CD4-positive, alpha-beta T cell treated with Interleukin-12 subunit alpha and Interleukin-12 subunit beta, for 1 hour (primary cell): ENCODE data around the gene P2RX2.

Experiments used
- DNase-seq: peaks from one replicate; pipeline ENCODE4 v3.0.0-alpha.2; 2020

P2RX2 gene

DNA sequence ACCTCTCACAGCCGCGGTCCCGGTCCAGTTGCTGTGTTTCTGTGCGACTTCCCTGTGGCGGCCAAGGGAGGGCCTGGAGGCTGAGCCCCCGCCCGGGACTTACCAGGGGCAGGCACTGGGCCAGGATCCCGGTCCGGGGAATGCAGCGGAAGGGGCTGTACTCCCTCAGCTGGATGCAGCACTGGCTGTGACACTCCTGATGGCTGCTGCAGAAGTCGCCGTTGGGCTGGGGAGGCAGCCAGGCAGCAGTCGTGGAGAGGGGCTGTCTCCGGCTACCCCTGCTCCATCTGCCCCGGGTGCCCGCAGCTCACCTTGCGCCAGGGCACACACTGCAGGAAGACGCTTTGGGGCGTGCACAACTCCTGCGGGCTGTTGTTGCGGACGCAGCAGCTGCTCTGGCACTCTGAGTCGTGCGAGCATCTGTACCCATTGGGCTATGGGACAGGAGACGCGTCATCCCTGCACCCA lies 14.4 kb upstream of the P2RX2 start:
- no peak for DNase-seq

GRCh38 chr12:132604668-132605441 lies 13.7 kb upstream of the P2RX2 start:
- DNase-seq = no peak

GRCh38 chr12:132605892-132606291 lies 12.7 kb upstream of the P2RX2 start:
- DNase-seq = no peak

DNA sequence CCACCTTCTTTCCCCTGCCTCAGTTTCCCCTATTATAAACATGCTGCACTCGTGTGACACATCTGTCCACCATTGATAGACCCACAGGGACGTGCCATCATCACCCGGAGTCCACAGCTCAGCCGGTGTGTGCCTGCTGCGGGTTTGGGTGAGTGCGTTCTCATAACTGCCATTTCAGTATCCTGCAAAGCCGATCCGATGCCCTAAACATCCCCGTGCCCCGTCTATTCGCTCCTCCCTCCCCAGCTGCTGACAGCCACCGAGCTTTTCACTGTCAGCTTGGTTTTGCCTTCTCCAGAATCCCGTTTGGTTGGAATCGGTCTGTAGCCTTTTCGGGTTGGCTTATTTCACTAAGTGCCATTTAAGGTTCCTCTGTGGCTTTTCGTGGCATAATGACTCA lies 12.1 kb upstream of the P2RX2 start:
- DNase-seq = no peak

- no peak for DNase-seq
These were observed 11.6 kb upstream of the P2RX2 start for GRCh38 chr12:132606927-132607326.

DNA sequence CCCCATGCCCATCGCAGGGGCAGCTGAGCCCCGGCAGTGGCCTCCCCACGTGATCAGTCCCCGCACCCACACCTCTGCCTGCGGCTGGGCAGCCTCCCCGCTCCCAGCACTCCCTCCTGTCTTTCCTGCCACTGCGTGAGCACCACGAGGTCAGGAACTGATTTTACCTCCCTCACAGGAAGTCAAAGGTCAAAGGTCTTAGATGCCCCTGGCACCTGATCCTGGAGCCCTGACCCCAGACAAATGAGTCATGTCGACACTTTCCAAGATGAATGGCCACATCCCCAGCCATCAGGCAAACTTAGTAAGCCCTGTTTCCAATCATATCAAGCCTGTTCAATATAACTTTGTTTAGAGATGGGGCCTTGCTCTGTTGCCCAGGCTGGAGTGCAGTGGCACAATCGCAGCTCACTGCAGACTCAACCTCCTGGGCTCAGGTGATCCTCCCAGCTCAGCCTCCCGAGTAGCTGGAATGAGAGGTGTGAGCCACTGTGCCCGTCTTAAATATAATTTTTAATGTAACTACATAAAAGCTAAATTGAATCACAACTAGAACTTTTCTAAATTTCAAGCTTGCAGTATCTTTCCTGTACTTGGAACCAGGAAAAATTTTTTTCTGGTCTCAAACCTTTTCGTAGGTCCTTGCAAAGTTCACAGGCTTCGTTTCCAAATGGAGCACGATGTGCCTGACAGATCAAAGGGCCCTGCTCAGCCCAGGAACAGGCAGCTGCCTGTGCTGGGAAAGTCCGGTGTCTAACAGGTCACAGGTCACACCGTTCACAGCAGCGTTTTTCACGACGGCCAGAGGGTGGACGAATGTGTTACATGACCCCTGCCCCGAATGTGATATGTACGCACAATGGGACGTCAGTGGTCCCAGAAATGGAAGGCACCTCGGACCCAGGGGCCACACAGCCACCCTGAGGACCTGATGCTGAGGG lies 10.1 kb upstream of the P2RX2 start:
- DNase-seq = no peak

- DNase-seq = no peak
These were observed 8.4 kb upstream of the P2RX2 start, which contains the start of gene LRCOL1 for GRCh38 chr12:132610051-132610759. LRCOL1 (minus strand) TSS chr12:132610582; CDS start chr12:132606251, 4,331 bp downstream.

DNA sequence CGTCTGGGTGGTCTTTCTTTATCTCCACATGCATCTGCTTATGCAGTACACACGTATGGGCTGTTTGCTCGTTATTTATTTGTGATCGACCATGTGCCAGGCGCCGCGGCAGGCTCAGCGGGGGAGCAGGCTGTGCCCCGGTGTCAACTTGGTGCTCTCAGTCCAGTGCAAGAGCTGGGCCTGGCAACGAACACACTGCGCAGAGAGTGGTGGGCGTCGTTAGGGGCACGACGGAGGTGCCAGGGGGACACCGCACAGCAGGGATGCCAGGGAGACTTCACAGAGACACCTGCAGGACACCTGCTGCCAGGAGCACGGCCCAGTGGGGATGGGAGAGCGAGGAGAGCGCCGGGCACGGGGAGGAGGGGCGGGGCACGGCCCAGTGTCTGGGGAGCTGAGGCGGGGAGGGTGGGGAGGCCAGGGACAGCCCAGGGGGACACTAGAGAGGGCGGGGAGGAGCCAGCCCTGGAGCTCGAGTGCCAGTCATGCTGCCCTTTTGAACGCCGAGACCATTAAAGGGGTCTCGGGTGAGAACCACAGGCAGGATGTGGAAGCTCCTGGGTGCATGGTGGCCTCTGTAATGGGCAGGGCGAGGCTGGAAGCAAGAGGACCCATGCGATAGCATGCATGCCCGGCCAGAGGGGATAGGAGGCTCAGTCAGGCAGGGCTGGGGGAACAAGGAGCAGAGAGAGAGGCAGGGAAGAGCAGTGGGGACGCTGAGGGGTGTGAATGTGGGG lies 7.5 kb upstream of the P2RX2 start:
- DNase-seq = no peak

DNA sequence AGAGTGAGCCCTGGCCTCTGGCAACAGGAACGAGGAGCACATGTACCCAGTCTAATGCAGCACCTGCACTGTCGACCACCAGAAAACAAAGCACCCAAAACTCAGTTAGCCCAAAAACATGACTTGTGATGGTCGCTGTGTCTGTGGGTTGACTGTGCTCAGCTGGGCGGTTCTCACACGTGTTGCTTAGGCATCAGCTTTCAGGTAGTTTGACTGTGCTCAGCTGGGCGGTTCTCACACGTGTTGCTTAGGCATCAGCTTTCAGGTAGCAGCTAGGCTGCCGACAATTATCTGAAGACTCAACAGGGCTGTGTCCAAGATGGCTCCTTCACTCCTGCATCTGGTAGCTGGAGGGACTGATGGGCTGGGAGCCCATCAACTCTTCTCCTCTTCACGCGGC lies 7.0 kb upstream of the P2RX2 start:
- no peak for DNase-seq

DNA sequence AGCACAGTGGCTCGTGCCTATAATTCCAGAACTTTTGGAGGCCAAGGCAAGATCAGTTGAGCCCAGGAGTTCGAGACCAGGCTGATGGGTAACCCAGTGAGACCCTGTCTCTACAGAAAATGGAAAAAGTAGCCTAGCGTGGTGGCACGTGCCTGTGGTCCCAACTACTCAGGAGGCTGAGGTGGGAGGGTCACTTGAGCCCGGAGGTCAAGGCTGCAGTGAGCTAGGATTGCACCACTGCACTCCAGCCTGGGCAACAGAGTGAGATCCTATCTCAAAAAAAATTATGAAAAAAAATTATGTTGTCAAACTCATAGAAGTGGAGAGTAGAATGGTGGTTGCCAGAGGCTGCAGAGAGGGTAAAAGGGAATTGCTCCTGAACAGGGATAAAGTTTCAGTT lies 4.5 kb upstream of the P2RX2 start:
- DNase-seq = no peak

DNA sequence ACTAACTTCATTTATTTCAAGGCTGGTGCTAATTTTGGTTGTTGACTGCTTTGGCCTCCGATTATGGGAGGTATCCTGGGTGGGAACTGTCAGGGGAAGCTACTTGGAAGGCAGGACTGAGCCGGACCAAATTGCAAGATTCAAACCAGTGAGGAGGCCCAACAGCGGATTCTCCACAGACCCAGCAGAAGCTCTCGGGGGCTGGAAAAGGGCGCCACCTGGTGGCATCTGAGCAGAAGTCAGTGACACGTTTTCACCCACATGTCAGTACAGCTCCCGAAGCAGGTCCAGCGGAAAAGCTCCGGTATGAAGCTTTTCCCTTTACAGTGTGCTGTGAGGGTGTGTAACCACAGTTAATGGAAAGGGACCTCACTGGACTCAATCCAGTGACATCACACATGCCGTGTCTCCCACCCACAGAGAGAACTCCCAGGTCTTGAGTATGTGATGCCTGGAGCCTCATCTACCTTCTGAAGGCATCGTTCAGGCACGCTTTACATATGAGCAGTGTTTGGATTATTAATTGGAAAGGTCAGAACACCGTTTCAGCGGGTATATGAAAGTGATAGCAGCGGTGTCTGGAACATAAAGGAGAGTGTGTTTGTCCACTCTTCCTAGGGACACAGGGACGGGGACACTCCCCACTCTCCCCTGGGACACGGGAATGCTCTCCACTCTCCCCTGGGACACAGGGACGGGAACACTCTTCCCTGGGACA lies 3.6 kb upstream of the P2RX2 start:
- peak; percentile 79 for DNase-seq

DNA sequence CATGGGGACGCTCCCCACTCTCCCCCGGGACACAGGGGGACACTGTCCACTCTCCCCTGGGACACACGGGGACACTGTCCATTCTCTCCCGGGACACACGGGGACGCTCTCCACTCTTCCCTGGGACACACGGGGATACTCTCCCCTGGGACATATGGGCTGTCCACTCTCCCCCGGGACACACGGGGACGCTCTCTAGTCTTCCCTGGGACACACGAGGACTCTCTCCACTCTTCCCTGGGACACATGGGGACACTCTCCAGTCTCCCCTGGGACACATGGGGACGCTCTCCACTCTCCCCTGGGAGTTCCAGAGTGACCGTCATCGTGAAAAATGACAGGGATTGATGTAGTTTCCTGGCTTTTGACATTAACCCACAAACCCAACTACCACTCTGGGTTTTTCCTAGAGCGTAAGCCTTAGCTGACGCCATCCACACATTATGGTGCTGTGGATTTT lies 3.0 kb upstream of the P2RX2 start:
- no peak for DNase-seq

DNA sequence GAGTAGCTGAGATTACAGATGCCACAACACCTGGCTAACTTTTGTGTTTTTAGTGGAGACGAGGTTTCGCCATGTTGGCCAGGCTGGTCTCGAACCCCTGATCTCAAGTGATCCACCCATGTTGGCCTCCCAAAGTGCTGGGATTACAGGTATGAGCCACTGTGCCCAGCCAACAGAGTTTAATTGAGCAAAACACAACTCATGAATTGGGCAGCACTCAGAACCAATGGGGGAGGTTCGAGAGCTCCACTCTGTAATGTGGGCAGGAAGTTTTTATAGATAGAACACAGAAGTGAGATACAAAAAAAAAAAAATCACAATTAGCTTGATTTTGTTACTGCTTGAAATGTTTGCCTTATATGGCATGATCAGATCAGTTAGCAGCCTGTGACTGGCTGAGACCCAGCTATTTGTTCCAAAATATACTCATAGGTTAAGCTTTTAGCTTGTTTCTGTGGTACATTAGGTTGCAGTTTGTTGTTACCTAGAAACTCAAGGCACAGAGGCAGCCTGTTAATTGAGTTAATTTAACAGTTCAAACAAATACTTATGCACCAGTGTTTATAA lies 1.4 kb upstream of the P2RX2 start:
- no peak for DNase-seq

DNA sequence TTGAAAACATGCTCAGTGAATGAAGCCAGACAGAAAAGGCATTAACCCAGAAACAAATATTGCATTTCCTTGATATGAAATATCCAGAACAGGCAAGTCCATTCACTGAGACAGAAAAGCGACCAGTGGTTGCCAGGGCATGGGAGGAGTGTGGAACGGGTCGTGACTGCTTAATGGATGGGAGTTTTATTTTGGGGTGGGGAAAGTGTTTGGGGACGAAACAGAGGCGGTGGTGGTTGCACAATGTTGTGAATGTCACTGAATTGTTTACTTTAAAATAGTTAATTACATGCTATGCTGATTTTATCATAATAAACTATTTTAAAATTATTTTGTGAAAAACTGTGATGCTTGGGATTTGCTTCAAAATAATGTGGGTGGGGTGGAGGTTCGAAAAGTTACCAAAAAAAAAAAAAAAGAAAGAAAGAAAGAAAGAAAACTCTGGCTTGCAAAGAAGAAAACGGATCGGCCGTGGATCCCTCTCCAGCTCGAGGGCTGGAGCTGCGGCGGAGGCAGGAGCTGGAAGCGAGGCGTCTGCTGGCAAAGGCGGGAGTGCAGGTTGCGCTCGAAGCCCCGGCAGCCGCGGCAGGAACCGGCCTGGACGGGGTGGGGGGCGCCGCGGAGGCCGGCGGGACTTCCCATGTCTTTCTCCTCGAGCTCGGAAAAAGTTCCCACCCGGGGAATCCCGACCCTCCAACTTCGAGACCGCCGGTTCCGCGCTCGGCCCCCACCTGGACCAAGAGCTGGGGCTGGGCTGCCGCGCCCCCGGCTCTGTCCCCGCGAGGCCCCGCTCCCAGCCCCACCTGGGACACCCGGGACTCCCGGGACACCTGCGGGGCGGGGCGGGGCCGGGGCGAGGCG lies 524 bp upstream of the P2RX2 start:
- DNase-seq = no peak

GRCh38 chr12:132619071-132619385 lies 452 bp downstream of the P2RX2 start:
- DNase-seq = no peak

GRCh38 chr12:132619386-132620112 lies 973 bp downstream of the P2RX2 start:
- no peak for DNase-seq

DNA sequence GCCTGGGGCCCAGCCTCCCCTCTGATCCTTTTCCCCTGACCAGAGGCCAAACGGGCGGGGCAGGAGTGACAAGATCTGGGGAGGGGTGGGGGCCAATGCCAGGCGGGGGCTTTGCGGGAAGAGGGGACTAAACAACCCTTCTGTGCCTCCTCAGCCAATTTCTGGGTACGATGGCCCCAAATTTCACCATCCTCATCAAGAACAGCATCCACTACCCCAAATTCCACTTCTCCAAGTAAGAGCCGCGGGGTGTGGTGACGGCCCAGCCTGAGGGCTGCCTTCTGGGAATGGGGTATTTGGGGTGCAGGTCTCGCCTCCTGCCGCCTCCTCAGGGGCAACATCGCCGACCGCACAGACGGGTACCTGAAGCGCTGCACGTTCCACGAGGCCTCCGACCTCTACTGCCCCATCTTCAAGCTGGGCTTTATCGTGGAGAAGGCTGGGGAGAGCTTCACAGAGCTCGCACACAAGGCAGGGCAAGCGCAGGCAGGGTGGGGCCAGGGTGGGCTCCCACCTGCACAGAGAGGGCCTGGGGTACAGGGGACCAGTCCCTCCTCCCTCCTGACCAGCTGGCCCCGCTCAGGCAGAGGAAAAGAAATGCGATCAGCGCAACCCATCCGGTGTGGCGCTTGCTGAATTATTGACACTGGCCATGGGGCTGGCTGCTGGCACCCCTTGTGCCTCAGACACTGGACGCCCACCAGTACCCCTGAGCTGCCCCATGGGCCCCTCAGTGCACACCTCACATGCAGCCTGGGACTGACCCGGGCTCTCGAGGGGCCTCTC lies 1.7 kb downstream of the P2RX2 start:
- DNase-seq = no peak

DNA sequence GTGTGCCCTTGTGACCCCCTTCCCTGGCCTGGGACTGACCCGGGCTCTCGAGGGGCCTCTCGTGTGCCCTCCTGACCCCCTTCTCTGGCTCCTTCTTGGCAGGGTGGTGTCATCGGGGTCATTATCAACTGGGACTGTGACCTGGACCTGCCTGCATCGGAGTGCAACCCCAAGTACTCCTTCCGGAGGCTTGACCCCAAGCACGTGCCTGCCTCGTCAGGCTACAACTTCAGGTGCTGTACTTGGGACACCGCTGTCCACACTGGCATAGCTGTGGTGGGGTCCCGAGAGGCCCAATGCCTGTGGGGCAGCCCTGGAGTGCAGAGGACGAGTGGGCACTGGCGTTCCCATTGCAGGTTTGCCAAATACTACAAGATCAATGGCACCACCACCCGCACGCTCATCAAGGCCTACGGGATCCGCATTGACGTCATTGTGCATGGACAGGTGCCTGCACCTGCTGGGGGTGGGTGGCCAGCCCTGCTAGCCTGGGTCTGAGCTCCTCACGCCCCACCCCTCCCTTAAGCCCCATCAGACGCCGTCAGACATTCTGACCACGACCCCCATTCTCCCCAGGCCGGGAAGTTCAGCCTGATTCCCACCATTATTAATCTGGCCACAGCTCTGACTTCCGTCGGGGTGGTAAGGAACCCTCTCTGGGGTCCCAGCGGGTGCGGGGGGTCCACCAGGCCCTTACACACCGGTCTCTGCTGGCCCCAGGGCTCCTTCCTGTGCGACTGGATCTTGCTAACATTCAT lies 2.5 kb downstream of the P2RX2 start:
- no peak for DNase-seq
